ENCODE data around the gene ODAPH. TPM values are rescaled to one million over a fixed set of nuclear protein-coding genes. Genes with fewer than 3 reads are reported as not detected.

Gene ODAPH
- total and polyA plus RNA-seq, 12 donors: 0.06 to 0.37 TPM; not detected in 10

GRCh38 chr4:75565481-75565880 is 9.6 kb downstream of the ODAPH start:
- no peak overlapping the region for H3K27ac ChIP-seq
- H3K9me3 ChIP-seq: no peaks in the 10 kb centered on the region
- intact Hi-C loops (cut with DNase I): loop anchor here in 1 of 10 donors (10.0 kb wide), 1 partner anchor 691 kb away; no protein-coding TSS in a partner anchor
- peaks cover 0 to 15% (median 5%) of the 10 kb centered on the region in 7 donors for H3K27me3 ChIP-seq
- no peaks in the 10 kb centered on the region for H3K36me3 ChIP-seq
- DNase-seq: no peak
- no peak overlapping the region for H3K4me3 ChIP-seq
- TF ChIP-seq, protein P1, sequence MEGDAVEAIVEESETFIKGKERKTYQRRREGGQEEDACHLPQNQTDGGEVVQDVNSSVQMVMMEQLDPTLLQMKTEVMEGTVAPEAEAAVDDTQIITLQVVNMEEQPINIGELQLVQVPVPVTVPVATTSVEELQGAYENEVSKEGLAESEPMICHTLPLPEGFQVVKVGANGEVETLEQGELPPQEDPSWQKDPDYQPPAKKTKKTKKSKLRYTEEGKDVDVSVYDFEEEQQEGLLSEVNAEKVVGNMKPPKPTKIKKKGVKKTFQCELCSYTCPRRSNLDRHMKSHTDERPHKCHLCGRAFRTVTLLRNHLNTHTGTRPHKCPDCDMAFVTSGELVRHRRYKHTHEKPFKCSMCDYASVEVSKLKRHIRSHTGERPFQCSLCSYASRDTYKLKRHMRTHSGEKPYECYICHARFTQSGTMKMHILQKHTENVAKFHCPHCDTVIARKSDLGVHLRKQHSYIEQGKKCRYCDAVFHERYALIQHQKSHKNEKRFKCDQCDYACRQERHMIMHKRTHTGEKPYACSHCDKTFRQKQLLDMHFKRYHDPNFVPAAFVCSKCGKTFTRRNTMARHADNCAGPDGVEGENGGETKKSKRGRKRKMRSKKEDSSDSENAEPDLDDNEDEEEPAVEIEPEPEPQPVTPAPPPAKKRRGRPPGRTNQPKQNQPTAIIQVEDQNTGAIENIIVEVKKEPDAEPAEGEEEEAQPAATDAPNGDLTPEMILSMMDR (IDR thresholded peaks at IDR 0.05): no peak
- peaks cover 0 to 29% (median 0%) of the 10 kb centered on the region in 9 donors for H3K4me1 ChIP-seq
- ATAC-seq: no peak

GRCh38 chr4:75566911-75567310 is 11.0 kb downstream of the ODAPH start:
- H3K27ac ChIP-seq: no peak overlapping the region
- DNase-seq (no peak), ATAC-seq (no peak)
- H3K9me3 ChIP-seq: no peaks in the 10 kb centered on the region
- H3K4me1 ChIP-seq: peaks cover 0 to 29% (median 0%) of the 10 kb centered on the region in 9 donors
- TF ChIP-seq, protein P1 (IDR thresholded peaks at IDR 0.05): no peak
- WGBS, 2 donors: 84 to 89% methylated on average over 1 of the region's 1 CpG
- H3K36me3 ChIP-seq: no peaks in the 10 kb centered on the region
- intact Hi-C loops (cut with DNase I): loop anchor here in 1 of 10 donors (10.0 kb wide), 1 partner anchor 692 kb away; no protein-coding TSS in a partner anchor
- H3K27me3 ChIP-seq: peaks cover 0 to 19% (median 2%) of the 10 kb centered on the region in 7 donors
- H3K4me3 ChIP-seq: no peak overlapping the region

- H3K4me1 ChIP-seq: peaks cover 0 to 29% (median 0%) of the 10 kb centered on the region in 9 donors
- DNase-seq: no peak
- no peaks in the 10 kb centered on the region for H3K9me3 ChIP-seq
- no peak for ATAC-seq
- 90% methylated on average over 2 of the region's 2 CpGs for WGBS, 2 donors
- peaks cover 0 to 23% (median 2%) of the 10 kb centered on the region in 7 donors for H3K27me3 ChIP-seq
- intact Hi-C loops (cut with DNase I): loop anchor here in 1 of 10 donors (10.0 kb wide), 1 partner anchor 693 kb away; no protein-coding TSS in a partner anchor
- TF ChIP-seq, protein P1 (IDR thresholded peaks at IDR 0.05): no peak
- H3K4me3 ChIP-seq: no peak overlapping the region
- no peaks in the 10 kb centered on the region for H3K36me3 ChIP-seq
- no peak overlapping the region for H3K27ac ChIP-seq
Measured at GRCh38 chr4:75567725-75568124, 11.9 kb downstream of the ODAPH start.

GRCh38 chr4:75584067-75584466 is 28.2 kb downstream of the ODAPH start:
- WGBS, 2 donors: 60 to 76% methylated on average over 2 of the region's 2 CpGs
- TF ChIP-seq, protein P1 (IDR thresholded peaks at IDR 0.05): no peak
- Histone ChIP-seq H3K4me1 (no peaks in the 10 kb centered on the region), H3K27me3 (peaks cover 0 to 3% (median 0%) of the 10 kb centered on the region in 7 donors), H3K4me3 (no peak overlapping the region), H3K9me3 (peaks cover 0 to 22% (median 0%) of the 10 kb centered on the region in 11 donors), H3K36me3 (no peaks in the 10 kb centered on the region), H3K27ac (no peak overlapping the region)
- DNase-seq: no peak
- intact Hi-C loops (cut with DNase I): no loop called here
- ATAC-seq: no peak

Data from heart right ventricle (tissue), 16 donors.